H9 (cell line): Measurements from ENCODE around the gene FAM177B. TPM values are rescaled to one million over a fixed set of nuclear protein-coding genes. Genes with fewer than 3 reads are reported as not detected.

Source experiments
- DNase-seq: peaks from one replicate; pipeline ENCODE4 v3.0.0-alpha.2; 2017
- H2AFZ ChIP-seq: one replicate; pipeline ENCODE4 v1.6.1; 2013; ENCODE audit warnings: mild to moderate bottlenecking, low read length, control low read depth, moderate library complexity
- H2AK5ac ChIP-seq: 2 replicates; pipeline ENCODE4 v1.6.1; 2013; ENCODE audit warnings: low read length, control low read depth, mixed read lengths; ENCODE audit not compliant: insufficient read length
- H2BK120ac ChIP-seq: one replicate; pipeline ENCODE4 v1.6.1; 2013; ENCODE audit warnings: low read depth, mild to moderate bottlenecking, low read length, control low read depth, inconsistent platforms; ENCODE audit not compliant: poor library complexity, severe bottlenecking
- H2BK12ac ChIP-seq: 2 replicates; pipeline ENCODE4 v1.6.1; 2013; ENCODE audit warnings: low read length, control low read depth, mixed read lengths, low read depth; ENCODE audit not compliant: insufficient read length
- H2BK15ac ChIP-seq: 2 replicates; pipeline ENCODE4 v1.6.1; 2013; ENCODE audit warnings: low read depth, low read length, control low read depth
- H2BK20ac ChIP-seq: one replicate; pipeline ENCODE4 v1.6.1; 2013; ENCODE audit warnings: low read depth, mild to moderate bottlenecking, low read length, control low read depth, inconsistent platforms; ENCODE audit not compliant: poor library complexity, severe bottlenecking
- H2BK5ac ChIP-seq: 2 replicates; pipeline ENCODE4 v1.6.1; 2013; ENCODE audit warnings: low read length, control low read depth, mixed read lengths; ENCODE audit not compliant: insufficient read length
- H3K14ac ChIP-seq: 2 replicates; pipeline ENCODE4 v1.6.1; 2013; ENCODE audit warnings: low read length, control low read depth; ENCODE audit not compliant: insufficient read depth
- H3K18ac ChIP-seq: 2 replicates; pipeline ENCODE4 v1.6.1; 2013; ENCODE audit warnings: low read depth, mild to moderate bottlenecking, mixed read lengths, low read length, control low read depth; ENCODE audit not compliant: insufficient read length
- H3K23ac ChIP-seq: 2 replicates; pipeline ENCODE4 v1.6.1; 2013; ENCODE audit warnings: low read length, control low read depth, mixed read lengths, low read depth; ENCODE audit not compliant: insufficient read length
- H3K23me2 ChIP-seq: 2 replicates; pipeline ENCODE4 v1.6.1; 2013; ENCODE audit warnings: low read depth, mild to moderate bottlenecking, mixed read lengths, low read length, control low read depth; ENCODE audit not compliant: insufficient read length, poor library complexity, severe bottlenecking
- H3K27ac ChIP-seq: 2 replicates; pipeline ENCODE4 v1.5.1; 2013; ENCODE audit warnings: low read length, control low read depth, mixed read lengths, low read depth; ENCODE audit not compliant: insufficient read length
- H3K27me3 ChIP-seq: 2 replicates; pipeline ENCODE4 v1.6.1; 2013; ENCODE audit warnings: low read length, control low read depth, inconsistent platforms; ENCODE audit not compliant: insufficient read depth
- H3K4ac ChIP-seq: 2 replicates; pipeline ENCODE4 v1.6.1; 2013; ENCODE audit warnings: low read depth, mild to moderate bottlenecking, control low read depth, inconsistent platforms, low read length, moderate library complexity
- H3K4me1 ChIP-seq: 2 replicates; pipeline ENCODE4 v1.6.1; 2013; ENCODE audit warnings: low read length, control low read depth, inconsistent platforms; ENCODE audit not compliant: insufficient read depth
- H3K4me2 ChIP-seq: 2 replicates; pipeline ENCODE4 v1.6.1; 2013; ENCODE audit warnings: low read length, control low read depth, mixed read lengths; ENCODE audit not compliant: insufficient read length, insufficient read depth
- H3K56ac ChIP-seq: 2 replicates; pipeline ENCODE4 v1.6.1; 2013; ENCODE audit warnings: low read depth, mild to moderate bottlenecking, mixed read lengths, low read length, control low read depth; ENCODE audit not compliant: insufficient read length
- H3K79me1 ChIP-seq: 2 replicates; pipeline ENCODE4 v1.6.1; 2013; ENCODE audit warnings: low read depth, mild to moderate bottlenecking, moderate library complexity, low read length, control low read depth, inconsistent platforms; ENCODE audit not compliant: insufficient read depth, poor library complexity, severe bottlenecking
- H3K79me2 ChIP-seq: 2 replicates; pipeline ENCODE4 v1.6.1; 2013; ENCODE audit warnings: low read length, control low read depth, inconsistent platforms; ENCODE audit not compliant: insufficient read depth
- H3K9ac ChIP-seq: 2 replicates; pipeline ENCODE4 v1.6.1; 2013; ENCODE audit warnings: low read length, control low read depth, mixed read lengths; ENCODE audit not compliant: insufficient read length; ENCODE audit errors: extremely low read depth
- H3K9me3 ChIP-seq: one replicate; pipeline ENCODE4 v1.6.1; 2013; ENCODE audit warnings: low read depth, low read length, inconsistent platforms; ENCODE audit not compliant: control insufficient read depth
- H3T11ph ChIP-seq: one replicate; pipeline ENCODE4 v1.6.1; 2013; ENCODE audit warnings: mild to moderate bottlenecking, low read length, control low read depth, inconsistent platforms
- H4K20me1 ChIP-seq: one replicate; pipeline ENCODE4 v1.6.1; 2013; ENCODE audit not compliant: control insufficient read depth, insufficient read length, insufficient read depth
- H4K5ac ChIP-seq: 2 replicates; pipeline ENCODE4 v1.6.1; 2013; ENCODE audit warnings: low read depth, mild to moderate bottlenecking, mixed read lengths, low read length, control low read depth; ENCODE audit not compliant: insufficient read length
- H4K8ac ChIP-seq: replicated peaks from 2 replicates; pipeline ENCODE4 v1.6.1; 2013; ENCODE audit warnings: low read length, control low read depth, mixed read lengths, low read depth; ENCODE audit not compliant: insufficient read length
- H4K91ac ChIP-seq: 2 replicates; pipeline ENCODE4 v1.6.1; 2013; ENCODE audit warnings: low read depth, mild to moderate bottlenecking, moderate library complexity, mixed read lengths, low read length, control low read depth; ENCODE audit not compliant: insufficient read length
- H3K27ac Mint-ChIP-seq, 3 experiments: 2 replicates in 2 of 3; 3 replicates in 1 of 3; pipeline ENCODE4 v1.8.0; 2020 to 2021; ENCODE audit warnings: mixed read lengths in 3 of 3, mild to moderate bottlenecking in 1 of 3, moderate library complexity in 1 of 3
- H3K27me3 Mint-ChIP-seq: 2 replicates; pipeline ENCODE4 v1.8.0; 2021; ENCODE audit warnings: low read depth, mild to moderate bottlenecking, moderate library complexity, mixed read lengths
- H3K36me3 Mint-ChIP-seq, 3 experiments: 2 replicates in 2 of 3; 3 replicates in 1 of 3; pipeline ENCODE4 v1.8.0; 2020 to 2021; ENCODE audit warnings: low read depth in 3 of 3, mixed read lengths in 3 of 3; ENCODE audit not compliant: insufficient read depth in 1 of 3
- H3K4me1 Mint-ChIP-seq, 2 experiments: 2 replicates each; pipeline ENCODE4 v1.8.0; 2020; ENCODE audit warnings: mixed read lengths in 2 of 2
- H3K4me3 Mint-ChIP-seq, 2 experiments: 2 replicates in 1 of 2; 3 replicates in 1 of 2; pipeline ENCODE4 v1.8.0; 2020 to 2021; ENCODE audit warnings: mild to moderate bottlenecking in 2 of 2, mixed read lengths in 2 of 2, moderate library complexity in 1 of 2
- H3K9me3 Mint-ChIP-seq, 2 experiments: 2 replicates in 1 of 2; 3 replicates in 1 of 2; pipeline ENCODE4 v1.8.0; 2020; ENCODE audit warnings: mild to moderate bottlenecking in 2 of 2, mixed read lengths in 2 of 2, moderate library complexity in 1 of 2
- WGBS: extraction: QIAGEN DNeasy Blood & Tissue Kit; methylation state at CpG from one replicate; pipeline ENCODE4 v1.1.7; 2013; ENCODE audit warnings: missing lambda C conversion rate, low lambda C conversion rate, mixed read lengths; ENCODE audit not compliant: insufficient read length; ENCODE audit errors: extremely low coverage; 5-methylcytosine and 5-hydroxymethylcytosine counted together
- total RNA-seq: library from RNA; stranded (reverse); gene quantifications from 2 replicates; pipeline ENCODE4 v1.2.1, GENCODE V29; 2021
- TF ChIP-seq, protein P1 (sequence below): fragments of 200-600 bp; sonication (generic); conservative IDR thresholded peaks from 3 replicates; pipeline ENCODE4 v1.8.0; 2021; ENCODE audit warnings: antibody characterized with exemption, mild to moderate bottlenecking

The FAM177B gene
- total RNA-seq, 1 experiment from 2014 or later: not detected

DNA sequence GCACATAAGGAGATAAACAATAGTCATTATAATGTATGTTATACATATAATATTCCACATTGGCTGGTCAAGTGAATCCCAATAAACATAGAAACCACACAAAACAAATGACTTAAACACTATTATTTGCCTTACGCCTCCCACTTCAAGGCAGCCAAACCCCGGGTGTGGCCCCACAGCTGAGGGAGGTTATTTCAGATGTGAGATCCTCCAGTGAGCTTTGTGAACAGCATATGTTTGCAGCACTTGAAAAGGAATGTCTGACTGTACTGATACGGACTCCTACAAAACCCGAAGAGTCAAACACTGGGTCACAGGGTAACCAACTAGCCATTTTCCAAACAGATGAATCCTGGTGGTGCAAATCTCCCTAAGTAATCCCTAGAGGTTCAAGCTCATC, 50.7 kb downstream of the FAM177B start:
- no peaks in the 10 kb centered on the region for H3K9me3 ChIP-seq
- no peak overlapping the region for H3K18ac ChIP-seq
- no peaks in the 10 kb centered on the region for H3K79me2 ChIP-seq
- no peak overlapping the region for H2BK12ac ChIP-seq
- Mint-ChIP-seq H3K9me3 (no peaks in the 10 kb centered on the region; a peak in 1 of 5 replicates), H3K4me1 (no peaks in the 10 kb centered on the region), H3K4me3 (no peak overlapping the region), H3K27ac (no peak overlapping the region), H3K27me3 (peaks cover 19% of the 10 kb centered on the region), H3K36me3 (no peaks in the 10 kb centered on the region)
- H3K9ac ChIP-seq: no peak overlapping the region
- H4K20me1 ChIP-seq: no peaks in the 10 kb centered on the region
- no peaks in the 10 kb centered on the region for H3K4me1 ChIP-seq
- no peak overlapping the region for H3K4ac ChIP-seq
- H4K91ac ChIP-seq: no peak overlapping the region
- TF ChIP-seq, protein P1, sequence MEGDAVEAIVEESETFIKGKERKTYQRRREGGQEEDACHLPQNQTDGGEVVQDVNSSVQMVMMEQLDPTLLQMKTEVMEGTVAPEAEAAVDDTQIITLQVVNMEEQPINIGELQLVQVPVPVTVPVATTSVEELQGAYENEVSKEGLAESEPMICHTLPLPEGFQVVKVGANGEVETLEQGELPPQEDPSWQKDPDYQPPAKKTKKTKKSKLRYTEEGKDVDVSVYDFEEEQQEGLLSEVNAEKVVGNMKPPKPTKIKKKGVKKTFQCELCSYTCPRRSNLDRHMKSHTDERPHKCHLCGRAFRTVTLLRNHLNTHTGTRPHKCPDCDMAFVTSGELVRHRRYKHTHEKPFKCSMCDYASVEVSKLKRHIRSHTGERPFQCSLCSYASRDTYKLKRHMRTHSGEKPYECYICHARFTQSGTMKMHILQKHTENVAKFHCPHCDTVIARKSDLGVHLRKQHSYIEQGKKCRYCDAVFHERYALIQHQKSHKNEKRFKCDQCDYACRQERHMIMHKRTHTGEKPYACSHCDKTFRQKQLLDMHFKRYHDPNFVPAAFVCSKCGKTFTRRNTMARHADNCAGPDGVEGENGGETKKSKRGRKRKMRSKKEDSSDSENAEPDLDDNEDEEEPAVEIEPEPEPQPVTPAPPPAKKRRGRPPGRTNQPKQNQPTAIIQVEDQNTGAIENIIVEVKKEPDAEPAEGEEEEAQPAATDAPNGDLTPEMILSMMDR: no peak
- H3K27me3 ChIP-seq: no peaks in the 10 kb centered on the region
- H3K27ac ChIP-seq: no peak overlapping the region
- H4K5ac ChIP-seq: no peak overlapping the region
- no peak overlapping the region for H3K14ac ChIP-seq
- DNase-seq: no peak
- H2BK120ac ChIP-seq: no peak overlapping the region
- no peak overlapping the region for H3K4me2 ChIP-seq
- no peak overlapping the region for H2AFZ ChIP-seq
- no peak overlapping the region for H2AK5ac ChIP-seq
- H3T11ph ChIP-seq: no peak overlapping the region
- no peak overlapping the region for H3K56ac ChIP-seq
- H3K23me2 ChIP-seq: no peaks in the 10 kb centered on the region
- H2BK15ac ChIP-seq: no peak overlapping the region
- no CpG with 5 or more reads among the region's 4 CpGs for WGBS
- H4K8ac ChIP-seq: no peak overlapping the region
- no peaks in the 10 kb centered on the region for H3K79me1 ChIP-seq
- no peak overlapping the region for H2BK5ac ChIP-seq
- H2BK20ac ChIP-seq: no peak overlapping the region
- H3K23ac ChIP-seq: no peak overlapping the region
